Measurements from ENCODE around the gene PRL.

PRL gene

DNA sequence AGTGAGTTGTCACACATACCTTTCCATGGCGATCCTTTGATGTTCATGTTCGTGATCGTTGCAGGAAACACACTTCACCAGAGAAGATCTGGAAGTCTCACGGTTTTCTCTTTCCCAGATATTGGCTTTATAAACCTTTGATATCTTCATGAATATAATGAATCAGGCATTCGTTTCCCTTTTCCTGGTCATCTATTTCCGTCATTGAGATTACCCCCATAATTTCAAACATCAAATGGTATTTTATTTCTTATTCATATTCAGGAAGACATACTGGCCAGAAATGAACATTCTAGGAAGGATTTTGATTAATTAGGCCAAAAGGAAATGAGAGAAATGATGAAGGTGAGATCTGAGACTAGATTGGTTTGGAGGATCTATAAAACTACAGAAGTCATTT, at the start of gene PRL:
Gene PRL, minus strand, starts transcription at position 101 of the 400 bp plus-strand sequence. Its CDS starts 54 bp downstream, at position 47.
- DNase-seq (ENCODE audit: extremely low spot score, insufficient read length, low read depth) (no peak), FAIRE-seq (no peak)

DNA sequence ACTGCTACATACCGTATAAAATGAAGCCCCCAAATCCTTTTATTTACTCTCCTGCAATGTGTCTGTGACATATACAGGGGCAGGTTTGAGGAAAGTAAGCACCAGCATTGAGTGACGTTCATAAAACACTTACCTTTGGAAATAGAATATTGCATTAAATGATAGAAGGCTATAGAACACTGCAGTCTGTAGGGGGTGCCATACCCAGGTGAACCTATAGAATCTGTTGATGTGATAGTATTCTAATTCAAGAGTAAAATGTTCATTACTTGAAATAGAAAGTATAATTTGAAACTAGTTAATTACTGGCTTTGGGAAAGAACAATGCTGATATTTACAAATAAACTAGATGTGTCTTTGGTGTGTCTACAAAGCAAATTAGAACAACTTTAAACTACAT, 47.0 kb upstream of the PRL start:
- DNase-seq (ENCODE audit: extremely low spot score, insufficient read length, low read depth) (no peak), FAIRE-seq (no peak)

DNA sequence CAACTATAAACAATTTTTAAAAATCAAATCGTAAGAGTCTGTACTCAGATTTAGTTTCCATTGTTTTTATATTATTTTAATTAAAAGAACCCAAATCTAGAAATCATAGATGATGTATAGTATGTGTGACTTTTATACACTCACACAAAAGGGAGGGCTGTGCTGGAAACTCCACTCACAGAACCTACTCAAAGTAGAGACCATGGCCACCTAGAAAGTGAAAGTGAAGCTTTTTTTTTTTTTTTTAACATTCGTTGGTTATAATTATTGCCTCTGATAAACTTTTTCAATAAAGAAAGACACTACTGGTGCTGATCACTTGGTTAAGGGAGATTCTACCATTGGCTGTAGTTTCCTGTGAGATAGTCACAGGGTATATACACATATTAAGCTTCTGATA, 37.9 kb upstream of the PRL start:
- FAIRE-seq (no peak), DNase-seq (ENCODE audit: extremely low spot score, insufficient read length, low read depth) (no peak)

DNA sequence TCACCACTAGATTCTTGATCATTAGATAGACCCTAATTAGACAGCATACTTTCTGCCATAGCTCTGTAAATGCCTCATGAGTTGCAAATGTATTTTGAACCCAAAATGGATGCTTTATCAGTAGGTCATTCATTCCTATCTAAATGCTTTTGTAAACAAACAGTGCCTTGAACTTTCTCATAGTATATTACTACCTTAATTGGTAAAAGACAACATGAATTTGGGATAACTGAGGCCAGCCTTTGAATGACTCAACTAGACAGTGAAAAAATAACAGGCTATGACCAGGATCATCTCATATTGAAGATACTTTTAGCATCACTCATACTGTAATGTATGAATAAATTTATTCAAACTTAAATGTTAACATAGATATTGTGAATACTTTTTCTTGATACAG, 37.0 kb upstream of the PRL start:
- FAIRE-seq = no peak
- DNase-seq (ENCODE audit: extremely low spot score, insufficient read length, low read depth) = no peak

DNA sequence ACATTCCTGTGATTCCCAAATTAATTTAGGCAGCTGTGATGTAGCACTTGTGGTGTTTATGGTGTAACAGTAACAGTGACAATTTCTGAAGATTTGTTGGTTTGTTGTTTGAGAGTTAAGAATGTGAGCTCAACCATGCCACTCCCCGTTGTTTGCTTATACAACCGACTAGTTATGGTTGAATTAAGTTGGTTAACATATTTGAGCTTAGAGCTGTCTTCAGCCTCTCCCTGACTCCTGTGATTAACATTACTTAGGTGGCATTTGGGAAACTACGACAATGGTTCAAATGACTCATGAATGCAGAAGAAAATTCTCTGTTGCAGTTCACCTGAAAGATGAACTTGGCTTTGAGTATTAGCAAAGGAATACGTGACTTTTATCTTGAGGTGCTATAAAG, 35.9 kb upstream of the PRL start:
- DNase-seq (ENCODE audit: extremely low spot score, insufficient read length, low read depth) (no peak), FAIRE-seq (no peak)

DNA sequence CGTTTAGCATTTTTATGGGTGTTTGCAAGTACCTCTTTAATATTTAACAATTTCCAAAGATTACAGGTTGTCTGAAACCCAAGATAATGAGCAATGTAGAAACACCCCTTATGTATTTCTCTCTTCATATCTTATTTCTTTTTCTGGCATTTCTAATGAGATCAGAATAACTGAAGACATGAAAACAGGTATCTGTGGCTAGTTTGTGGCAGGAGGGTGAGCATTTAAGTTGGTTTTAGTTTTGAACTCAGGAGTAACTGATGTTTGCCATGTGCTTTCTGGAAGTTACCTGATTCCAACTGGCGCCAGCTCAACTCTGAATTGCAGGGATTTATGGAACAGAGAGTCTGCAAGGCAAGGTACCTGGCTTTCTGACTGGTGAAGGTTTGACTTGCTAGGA, 35.4 kb upstream of the PRL start:
- DNase-seq (ENCODE audit: extremely low spot score, insufficient read length, low read depth) (no peak), FAIRE-seq (no peak)

DNA sequence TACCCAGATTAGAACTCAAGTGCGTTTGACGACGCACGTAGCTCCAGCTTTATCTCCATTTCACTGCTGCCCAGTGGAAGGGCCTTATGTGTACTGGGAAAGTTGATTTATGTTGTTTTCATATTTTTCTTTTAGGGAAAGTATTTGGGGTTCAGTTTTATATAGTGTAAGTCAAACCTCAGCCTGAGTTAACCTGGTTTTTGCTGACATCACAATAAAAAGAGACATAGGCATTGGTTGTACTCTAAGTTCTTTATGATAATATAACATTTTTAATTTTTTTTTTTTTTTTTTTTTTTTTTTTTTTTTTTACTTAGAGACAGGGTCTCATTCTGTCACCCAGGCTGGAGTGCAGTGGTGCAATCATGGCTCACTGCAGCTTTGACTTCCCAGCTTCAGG, 34.1 kb upstream of the PRL start:
- DNase-seq (ENCODE audit: extremely low spot score, insufficient read length, low read depth) = no peak
- no peak for FAIRE-seq

DNA sequence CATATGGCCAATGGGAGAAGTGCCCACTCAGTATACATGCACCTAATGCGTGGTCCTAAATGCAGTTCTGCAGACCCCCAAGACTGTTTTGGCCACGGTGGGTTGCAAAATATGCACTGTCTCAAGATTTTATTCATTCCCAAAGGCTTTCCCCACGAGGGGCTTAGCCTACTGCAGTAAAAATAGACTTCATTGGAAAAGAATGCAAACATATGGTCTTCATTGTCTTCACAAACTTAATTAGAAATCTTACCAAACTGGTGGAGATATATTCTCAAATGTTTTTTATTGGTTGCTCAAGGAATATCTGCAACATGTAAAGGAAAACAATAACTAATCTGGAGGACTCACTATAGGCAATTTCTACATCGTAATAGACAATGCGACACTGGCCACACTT, 31.6 kb upstream of the PRL start:
- FAIRE-seq (no peak), DNase-seq (ENCODE audit: extremely low spot score, insufficient read length, low read depth) (no peak)

DNA sequence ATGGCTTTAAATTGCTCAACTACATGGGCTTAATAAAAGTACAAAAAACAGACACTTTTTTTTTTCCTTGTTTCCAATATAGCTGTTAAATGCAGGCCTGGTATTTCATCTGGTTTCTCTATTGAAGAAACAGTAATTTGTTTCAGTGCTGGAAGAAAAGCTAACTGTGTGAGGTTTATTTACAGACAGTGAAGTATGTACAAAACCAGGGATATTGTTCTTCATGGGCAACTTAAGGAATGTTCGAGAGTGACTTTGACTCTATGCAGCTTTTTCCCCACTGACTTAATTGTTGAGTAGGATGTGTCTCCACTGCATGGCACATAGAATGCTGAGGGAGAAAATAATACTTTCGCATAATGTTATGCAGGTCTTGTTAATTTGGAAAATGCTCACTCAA, 31.0 kb upstream of the PRL start:
- DNase-seq (ENCODE audit: extremely low spot score, insufficient read length, low read depth) (no peak), FAIRE-seq (no peak)

DNA sequence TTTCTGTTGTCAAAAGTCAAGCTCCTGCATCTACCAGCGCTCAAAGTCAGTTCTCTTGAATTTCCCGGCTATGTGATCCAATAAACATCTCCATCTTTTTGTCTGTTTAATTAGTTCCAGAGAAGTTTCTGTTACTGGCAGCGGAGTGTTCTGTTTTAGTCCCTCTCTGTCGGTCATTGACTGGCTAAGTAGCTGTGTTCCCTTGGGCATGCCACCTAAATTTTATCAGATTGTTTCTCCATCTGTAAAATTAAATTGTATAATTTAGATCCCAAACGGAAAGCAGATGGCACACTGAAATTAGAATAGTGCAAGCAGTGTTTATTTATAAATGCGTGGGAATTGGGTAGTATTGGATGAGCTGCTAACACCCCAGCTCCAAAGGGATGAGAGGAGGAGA, 29.7 kb upstream of the PRL start:
- no peak for DNase-seq (ENCODE audit: extremely low spot score, insufficient read length, low read depth)
- FAIRE-seq = no peak

DNA sequence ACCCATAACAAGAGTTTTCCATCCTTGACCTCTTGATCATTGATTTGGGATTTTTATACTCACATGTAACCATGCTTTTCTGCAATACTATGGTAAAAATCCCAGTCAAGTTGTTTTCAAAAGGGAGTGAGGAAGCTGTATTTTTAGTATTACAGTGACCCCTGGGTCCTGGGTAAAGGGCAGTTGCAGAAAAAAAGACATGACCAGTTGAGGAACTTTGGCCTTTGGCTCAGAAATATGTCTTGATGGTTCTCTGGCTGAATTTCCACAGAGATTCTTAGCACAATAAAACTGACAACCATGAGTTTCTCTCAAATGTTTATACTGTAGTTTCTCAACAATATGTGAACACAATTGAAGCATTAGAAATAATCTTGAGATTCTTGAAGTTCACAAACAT, 28.6 kb upstream of the PRL start:
- DNase-seq (ENCODE audit: extremely low spot score, insufficient read length, low read depth) (no peak), FAIRE-seq (no peak)

DNA sequence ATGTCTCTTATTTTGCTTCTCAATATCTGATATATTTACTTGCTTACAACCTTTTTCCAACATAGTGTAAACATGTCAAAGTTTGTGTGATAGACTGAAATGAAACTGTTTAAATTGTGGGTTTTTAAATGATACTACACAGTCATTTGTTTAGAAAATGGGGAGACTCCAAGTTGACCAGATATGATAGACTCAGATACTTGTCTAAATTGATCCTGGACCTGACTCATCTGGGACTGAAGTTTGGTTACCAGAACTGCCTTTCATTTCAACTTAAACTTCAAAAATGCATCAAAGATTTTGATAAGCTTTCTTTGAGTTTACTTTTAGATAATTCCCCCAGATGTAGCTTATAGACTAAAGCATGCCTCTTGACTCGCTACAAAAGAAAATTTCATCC, 27.0 kb upstream of the PRL start:
- FAIRE-seq = no peak
- DNase-seq (ENCODE audit: extremely low spot score, insufficient read length, low read depth) = no peak

DNA sequence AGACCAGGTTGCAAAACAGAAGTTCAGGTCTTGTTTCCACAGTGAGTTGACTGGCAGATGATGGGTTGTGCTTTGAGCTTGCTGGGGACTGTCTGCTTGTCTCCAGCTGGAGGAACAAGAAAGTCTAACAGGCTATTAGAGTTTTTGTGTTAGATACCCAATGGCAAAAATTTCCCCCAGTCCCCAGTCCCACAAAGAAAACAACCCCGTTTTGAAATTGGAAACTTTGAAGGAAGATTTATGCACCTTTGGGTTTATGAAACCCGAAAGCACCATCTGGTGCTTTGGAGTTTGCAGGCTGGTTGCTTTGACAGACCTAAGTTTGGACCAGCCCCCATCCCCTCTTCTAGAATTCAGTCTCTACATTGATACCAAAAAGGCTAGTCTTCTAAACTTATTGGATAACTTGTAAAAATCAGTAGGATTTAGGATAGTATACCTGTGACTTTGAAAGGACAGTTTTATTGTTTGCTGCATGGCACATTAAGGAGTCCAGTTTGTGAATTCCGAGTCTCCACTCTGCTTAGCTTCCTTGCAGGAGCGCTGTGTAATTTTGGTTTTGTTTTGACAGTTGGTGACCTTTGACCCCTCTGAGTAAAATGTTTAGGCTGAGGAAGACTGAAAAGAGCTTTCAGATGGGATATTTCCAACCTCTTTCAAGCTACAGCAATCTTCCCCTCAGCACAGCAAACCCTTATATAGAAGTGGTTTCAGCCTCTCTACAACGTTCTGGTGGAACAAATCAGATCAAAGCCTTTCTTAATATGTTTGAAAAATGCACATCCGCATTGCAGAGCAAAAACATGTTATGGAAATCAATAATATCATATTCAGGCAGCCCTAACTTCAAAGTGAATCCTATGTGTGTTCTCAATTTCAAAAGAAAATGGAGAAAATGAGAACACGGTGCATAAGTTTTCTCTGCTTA, 25.5 kb upstream of the PRL start:
- FAIRE-seq (no peak), DNase-seq (ENCODE audit: extremely low spot score, insufficient read length, low read depth) (no peak)

DNA sequence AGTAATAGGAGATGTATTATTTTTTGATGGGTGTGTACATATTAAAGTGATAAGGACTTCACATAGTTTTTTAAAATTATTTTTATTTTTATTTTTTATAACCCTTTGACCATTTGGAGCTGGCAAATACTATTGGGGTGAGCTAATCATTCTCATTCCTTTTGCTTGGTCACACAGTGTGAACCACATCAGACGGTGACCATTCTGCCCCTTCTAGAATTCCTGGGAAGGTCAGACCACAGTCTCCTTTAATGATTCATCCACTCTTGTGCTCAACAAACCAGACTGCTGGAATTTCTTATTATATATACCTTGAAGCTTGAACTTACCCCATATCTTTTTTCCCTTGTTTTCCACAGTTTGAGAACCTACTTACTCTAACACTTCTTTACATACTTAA, 23.9 kb upstream of the PRL start:
- no peak for FAIRE-seq
- DNase-seq (ENCODE audit: extremely low spot score, insufficient read length, low read depth) = no peak

DNA sequence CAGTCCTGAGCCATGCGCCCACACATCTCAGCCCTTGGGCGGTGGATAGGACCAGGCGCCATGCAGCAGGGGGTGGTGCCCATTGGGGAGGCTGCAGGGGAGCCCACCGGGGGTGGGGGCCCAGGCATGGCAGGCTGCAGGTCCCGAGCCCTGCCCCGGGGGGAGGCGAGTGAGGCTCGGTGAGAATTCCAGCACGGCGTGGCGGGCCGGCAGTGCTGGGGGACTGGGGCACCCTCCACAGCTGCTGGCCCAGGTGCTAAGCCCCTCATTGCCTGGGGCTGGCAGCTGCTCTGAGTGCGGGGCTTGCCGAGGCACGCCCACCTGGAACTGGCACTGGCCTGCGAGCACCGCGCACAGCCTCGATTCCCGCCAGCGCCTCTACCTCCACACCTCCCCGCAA, 21.6 kb upstream of the PRL start:
- DNase-seq (ENCODE audit: extremely low spot score, insufficient read length, low read depth) (no peak), FAIRE-seq (no peak)

DNA sequence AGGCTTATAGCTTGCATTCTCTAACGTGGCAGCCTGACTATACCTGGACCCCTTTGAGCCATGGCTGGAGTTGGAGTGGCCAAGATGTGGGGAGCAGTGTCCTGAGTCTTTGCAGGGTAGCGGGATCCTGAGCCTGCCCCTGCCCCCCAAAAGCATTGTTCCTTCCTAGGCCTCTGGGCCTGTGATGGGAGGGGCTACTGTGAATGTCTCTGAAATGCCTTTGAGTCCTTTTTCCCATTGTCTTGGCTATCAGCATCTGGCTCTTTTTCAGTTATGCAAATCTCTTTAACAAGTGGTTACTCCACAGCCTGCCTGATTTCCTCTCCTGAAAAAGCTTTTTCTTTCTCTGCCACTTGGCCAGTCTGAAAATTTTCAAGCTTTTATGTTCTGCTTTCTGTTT, 17.0 kb upstream of the PRL start:
- FAIRE-seq = no peak
- DNase-seq (ENCODE audit: extremely low spot score, insufficient read length, low read depth) = no peak

DNA sequence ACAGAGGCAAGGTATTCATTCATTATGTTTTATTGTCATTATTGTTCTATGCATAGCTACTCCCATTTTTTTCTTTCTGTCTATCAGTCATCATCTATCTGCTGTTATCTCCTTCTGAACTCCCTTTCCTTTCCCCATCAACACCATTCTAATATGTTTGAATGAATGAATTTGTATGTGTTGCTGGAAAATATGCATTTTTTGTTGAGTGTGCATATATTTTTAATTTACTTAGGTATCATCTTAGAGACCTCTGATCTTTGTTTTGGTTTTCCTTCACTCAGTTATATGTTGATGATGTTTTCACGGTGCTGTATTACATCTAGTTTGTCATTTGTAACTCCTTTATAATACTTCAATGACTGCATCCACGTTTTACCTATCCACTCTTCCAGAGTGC, 12.1 kb upstream of the PRL start:
- DNase-seq (ENCODE audit: extremely low spot score, insufficient read length, low read depth) (no peak), FAIRE-seq (no peak)

DNA sequence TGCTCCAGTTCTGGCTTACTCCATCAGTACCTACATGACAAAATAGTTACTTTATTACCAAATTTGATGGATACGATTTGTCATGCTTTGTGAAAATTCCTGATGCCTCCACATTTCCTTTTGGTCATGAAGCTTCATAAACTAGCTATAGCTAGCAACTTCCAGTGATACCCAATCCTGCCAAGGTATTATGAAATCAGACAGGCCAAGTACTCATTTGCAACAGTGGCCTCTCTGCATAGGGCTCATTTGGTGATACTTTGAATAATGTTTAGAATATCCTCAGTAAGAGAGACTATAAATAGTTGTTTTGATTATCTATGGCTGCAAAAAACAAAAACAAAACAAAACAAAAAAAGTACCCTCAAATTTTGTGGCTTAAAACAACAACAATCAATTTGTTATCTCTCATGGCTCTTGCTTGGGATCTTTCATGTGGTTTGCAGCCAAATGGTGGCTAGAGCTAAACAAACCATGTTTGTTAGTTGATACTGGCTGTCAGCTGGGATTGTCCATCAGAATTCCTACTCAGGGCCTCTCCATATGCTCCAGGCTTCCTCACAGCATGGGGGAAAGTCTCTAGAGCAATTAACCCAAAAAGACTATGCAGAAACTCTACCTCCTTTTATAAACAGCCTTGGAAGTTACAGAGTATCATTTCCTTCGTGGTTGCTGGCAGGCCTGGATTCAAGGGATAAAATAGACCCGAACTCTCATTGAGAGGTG, 10.1 kb upstream of the PRL start:
- DNase-seq (ENCODE audit: extremely low spot score, insufficient read length, low read depth) (no peak), FAIRE-seq (no peak)

DNA sequence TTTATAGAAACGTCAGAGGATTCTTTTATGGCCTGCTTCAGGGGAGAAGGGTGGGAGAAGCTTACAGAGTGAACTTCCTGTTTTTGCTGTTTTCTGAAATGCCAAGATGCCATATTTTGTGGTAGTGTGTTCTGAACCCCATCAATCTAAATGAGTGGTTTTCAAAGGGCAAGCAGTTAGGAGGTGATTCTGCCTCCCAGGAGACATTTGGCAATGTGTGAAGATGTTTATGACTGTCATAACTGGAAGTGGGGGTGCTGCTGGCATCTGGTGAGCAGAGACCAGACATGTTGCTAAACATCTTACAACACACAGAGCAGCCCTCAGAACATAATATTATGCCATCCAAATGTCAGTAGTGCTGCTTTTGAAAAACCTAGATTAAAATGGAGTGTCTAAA, 6.0 kb upstream of the PRL start:
- no peak for FAIRE-seq
- DNase-seq (ENCODE audit: extremely low spot score, insufficient read length, low read depth) = no peak

DNA sequence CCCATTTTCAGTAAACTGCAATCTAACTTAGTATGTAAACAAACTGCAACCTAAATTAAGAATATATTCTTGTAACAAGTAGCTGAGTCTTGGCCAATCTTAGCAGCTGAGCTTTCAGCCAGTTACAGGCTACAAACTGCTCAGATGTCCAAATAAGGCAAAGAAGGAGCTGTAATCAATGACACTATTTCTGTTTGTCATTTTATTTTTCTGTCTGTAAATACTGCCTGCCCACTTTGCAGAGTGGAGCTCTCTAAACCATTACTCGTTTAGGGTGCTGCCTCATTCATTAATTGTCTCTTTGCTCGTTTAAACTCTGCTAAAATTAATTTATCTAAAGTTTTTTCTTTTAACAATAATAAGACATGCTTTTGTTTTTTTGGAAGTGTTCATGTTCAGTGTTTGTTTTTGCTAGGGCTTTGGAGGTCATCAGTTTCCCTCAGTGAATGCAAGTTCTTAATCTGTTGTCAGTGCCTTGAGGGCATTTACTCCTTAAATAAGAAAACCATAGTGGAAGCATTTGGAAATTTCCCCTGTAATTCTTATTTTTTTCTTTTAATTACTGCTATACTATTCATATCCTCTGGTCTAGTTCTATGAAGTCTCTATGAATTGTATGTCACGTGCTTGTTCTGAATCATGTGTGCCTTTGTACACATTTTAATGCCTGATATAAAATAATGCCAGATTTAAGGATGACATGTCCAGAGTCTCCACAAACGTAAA, 3.6 kb upstream of the PRL start:
- DNase-seq (ENCODE audit: extremely low spot score, insufficient read length, low read depth) (no peak), FAIRE-seq (no peak)

DNA sequence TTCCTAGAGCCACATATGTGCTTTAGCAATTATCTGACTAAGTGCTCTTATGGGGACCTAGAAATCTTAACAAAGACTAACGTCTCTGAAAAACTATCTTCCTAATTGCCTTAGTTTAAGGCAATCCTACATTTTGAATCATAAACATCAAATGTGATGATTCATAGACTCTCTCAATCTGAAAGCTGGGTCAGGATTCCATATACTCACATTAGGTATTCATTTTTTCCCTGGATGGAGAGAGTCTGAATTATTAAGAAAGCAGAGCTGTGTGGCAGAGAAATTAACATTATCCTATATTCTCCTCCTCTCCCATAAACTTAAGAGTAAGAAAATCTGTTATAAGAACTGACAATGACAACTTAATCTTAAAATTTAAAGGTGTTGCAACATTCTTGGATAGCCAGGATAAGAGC, 1.6 kb upstream of the PRL start:
- DNase-seq (ENCODE audit: extremely low spot score, insufficient read length, low read depth) (no peak), FAIRE-seq (no peak)

Measured in GM18507 (cell line).